ENCODE data around the gene TEX14. TPM values are rescaled to one million over a fixed set of nuclear protein-coding genes. Genes with fewer than 3 reads are reported as not detected.
A peak's percentile ranks its signal among the peaks of the same experiment; 100 is the strongest.

The TEX14 gene
- total and polyA plus RNA-seq, 10 of the 15 experiments (the other 5 are each of a cell fraction or from before 2014, with no cell fraction given): 0.15 to 1.3 (median 0.66) TPM

DNA sequence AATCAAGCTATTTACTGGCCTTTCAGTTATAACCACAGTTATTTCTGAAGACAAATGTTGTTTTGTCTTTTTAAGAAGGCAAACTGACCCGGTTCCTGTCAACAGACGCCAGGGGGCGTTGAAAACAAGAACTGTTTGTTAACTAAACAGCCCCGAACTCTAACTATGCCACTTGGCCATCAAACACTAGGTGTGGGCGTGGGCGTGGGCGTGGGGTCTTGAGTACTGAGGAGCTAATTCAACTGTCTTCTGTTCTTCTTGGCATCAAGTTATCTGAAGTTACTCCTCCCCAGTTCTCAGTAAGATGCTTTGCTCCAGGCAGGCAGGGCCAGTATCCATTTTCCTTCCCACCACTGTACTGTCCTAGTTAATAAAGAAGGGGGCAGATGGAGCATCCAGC lies 114.1 kb downstream of the TEX14 start:
- no peak overlapping the region for H3K9ac ChIP-seq (ENCODE audit: control insufficient read depth, insufficient read depth, low read length)
- no peak overlapping the region for H3K27ac ChIP-seq (ENCODE audit: control insufficient read depth, insufficient read depth)
- DNase-seq (ENCODE audit: low read depth, low spot score) (no peak), FAIRE-seq (peak; percentile 64), ATAC-seq (peak; percentile 82)
- H3K79me2 ChIP-seq (ENCODE audit: control insufficient read depth, insufficient read depth, low read length): no peaks in the 10 kb centered on the region
- H3K9me3 ChIP-seq (replicated peaks; ENCODE audit: control insufficient read depth, insufficient read depth, low read length): no peaks in the 10 kb centered on the region
- H3K36me3 ChIP-seq (ENCODE audit: control insufficient read depth in 2 of 2, insufficient read depth in 2 of 2, low read length in 1 of 2): no peaks in the 10 kb centered on the region
- H3K4me3 ChIP-seq: no peak overlapping the region
- H2AFZ ChIP-seq (ENCODE audit: control insufficient read depth, low read depth, low read length): peak overlapping the region; percentile 74
- ChIA-PET POLR2A (interaction anchor here (0.6 to 1.5 kb wide), 3 partner anchors 19 to 55 kb away, joined by 3 to 4 read pairs (median 3); no protein-coding TSS in a partner anchor), CTCF (interaction anchor here (0.6 to 7.1 kb wide), 33 partner anchors 10 to 1714 kb away, joined by 3 to 65 read pairs (median 8); partner anchors contain the start of gene MTMR4), RAD21 (ENCODE audit: unreplicated experiment) (interaction anchor here (0.8 to 4.1 kb wide), 12 partner anchors 10 to 427 kb away, joined by 3 to 24 read pairs (median 3); no protein-coding TSS in a partner anchor), SMC1A (ENCODE audit: uncharacterized antibody, unreplicated experiment) (interaction anchor here (0.6 to 5.2 kb wide), 20 partner anchors 8 to 505 kb away, joined by 3 to 26 read pairs (median 4); no protein-coding TSS in a partner anchor)
- 0 out of 2 replicates have a peak overlapping the region, but pooled peaks have one; percentile 30 for H3K4me2 ChIP-seq (ENCODE audit: control insufficient read depth, insufficient read depth)
- 0% methylated on average over 7 of the region's 7 CpGs for WGBS (ENCODE audit: insufficient coverage, insufficient replicate concordance, low lambda C conversion rate, missing lambda C conversion rate)
- H3K4me1 ChIP-seq (ENCODE audit: control insufficient read depth, insufficient read depth, low read length): peaks cover 11% of the 10 kb centered on the region
- in situ Hi-C loops (cut with MboI): no loop called here
- BruUV-seq (replicated peaks): no TSS peak
- no peaks in the 10 kb centered on the region for H3K27me3 ChIP-seq (replicated peaks in 1 of 2; ENCODE audit: control insufficient read depth in 2 of 2, insufficient read depth in 2 of 2, low read length in 1 of 2)
- intact Hi-C loops (cut with micrococcal nuclease; ENCODE audit: unreplicated experiment): loop anchor here (1.0 kb wide), 1 partner anchor 428 kb away; no protein-coding TSS in a partner anchor
- no peaks in the 10 kb centered on the region for H4K20me1 ChIP-seq (ENCODE audit: control insufficient read depth, insufficient read depth)
- TF ChIP-seq BACH1 (IDR thresholded peaks at IDR 0.05; ENCODE audit: borderline replicate concordance): no peak
- no peak for TF ChIP-seq MTA2 (IDR thresholded peaks at IDR 0.05; ENCODE audit: low read depth)
- peak; percentile 56; the same call in 1 of the 2 replicates for TF ChIP-seq SMC3 (IDR thresholded peaks at IDR 0.05; ENCODE audit: borderline replicate concordance, low read length)
- TF ChIP-seq ZNF217 (IDR thresholded peaks at IDR 0.05): no peak
- TF ChIP-seq RUNX3 (IDR thresholded peaks at IDR 0.05; ENCODE audit: low read length): peak; percentile 14; the same call in 1 of the 2 replicates
- TF ChIP-seq IRF4 (IDR thresholded peaks at IDR 0.05; ENCODE audit: low read depth, low read length): no peak
- no peak for TF ChIP-seq PML (IDR thresholded peaks at IDR 0.05; ENCODE audit: low read length)
- TF ChIP-seq, protein P1, sequence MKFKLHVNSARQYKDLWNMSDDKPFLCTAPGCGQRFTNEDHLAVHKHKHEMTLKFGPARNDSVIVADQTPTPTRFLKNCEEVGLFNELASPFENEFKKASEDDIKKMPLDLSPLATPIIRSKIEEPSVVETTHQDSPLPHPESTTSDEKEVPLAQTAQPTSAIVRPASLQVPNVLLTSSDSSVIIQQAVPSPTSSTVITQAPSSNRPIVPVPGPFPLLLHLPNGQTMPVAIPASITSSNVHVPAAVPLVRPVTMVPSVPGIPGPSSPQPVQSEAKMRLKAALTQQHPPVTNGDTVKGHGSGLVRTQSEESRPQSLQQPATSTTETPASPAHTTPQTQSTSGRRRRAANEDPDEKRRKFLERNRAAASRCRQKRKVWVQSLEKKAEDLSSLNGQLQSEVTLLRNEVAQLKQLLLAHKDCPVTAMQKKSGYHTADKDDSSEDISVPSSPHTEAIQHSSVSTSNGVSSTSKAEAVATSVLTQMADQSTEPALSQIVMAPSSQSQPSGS (IDR thresholded peaks at IDR 0.05; ENCODE audit: low read length): no peak
- TF ChIP-seq SIN3A (IDR thresholded peaks at IDR 0.05; ENCODE audit: low read depth, low read length): no peak
- TF ChIP-seq RAD21 (IDR thresholded peaks at IDR 0.05; ENCODE audit: insufficient read depth, low read depth, low read length): peak; percentile 52
- TF ChIP-seq, protein P2, sequence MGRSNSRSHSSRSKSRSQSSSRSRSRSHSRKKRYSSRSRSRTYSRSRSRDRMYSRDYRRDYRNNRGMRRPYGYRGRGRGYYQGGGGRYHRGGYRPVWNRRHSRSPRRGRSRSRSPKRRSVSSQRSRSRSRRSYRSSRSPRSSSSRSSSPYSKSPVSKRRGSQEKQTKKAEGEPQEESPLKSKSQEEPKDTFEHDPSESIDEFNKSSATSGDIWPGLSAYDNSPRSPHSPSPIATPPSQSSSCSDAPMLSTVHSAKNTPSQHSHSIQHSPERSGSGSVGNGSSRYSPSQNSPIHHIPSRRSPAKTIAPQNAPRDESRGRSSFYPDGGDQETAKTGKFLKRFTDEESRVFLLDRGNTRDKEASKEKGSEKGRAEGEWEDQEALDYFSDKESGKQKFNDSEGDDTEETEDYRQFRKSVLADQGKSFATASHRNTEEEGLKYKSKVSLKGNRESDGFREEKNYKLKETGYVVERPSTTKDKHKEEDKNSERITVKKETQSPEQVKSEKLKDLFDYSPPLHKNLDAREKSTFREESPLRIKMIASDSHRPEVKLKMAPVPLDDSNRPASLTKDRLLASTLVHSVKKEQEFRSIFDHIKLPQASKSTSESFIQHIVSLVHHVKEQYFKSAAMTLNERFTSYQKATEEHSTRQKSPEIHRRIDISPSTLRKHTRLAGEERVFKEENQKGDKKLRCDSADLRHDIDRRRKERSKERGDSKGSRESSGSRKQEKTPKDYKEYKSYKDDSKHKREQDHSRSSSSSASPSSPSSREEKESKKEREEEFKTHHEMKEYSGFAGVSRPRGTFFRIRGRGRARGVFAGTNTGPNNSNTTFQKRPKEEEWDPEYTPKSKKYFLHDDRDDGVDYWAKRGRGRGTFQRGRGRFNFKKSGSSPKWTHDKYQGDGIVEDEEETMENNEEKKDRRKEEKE (IDR thresholded peaks at IDR 0.05): no peak
- TF ChIP-seq, protein P3, sequence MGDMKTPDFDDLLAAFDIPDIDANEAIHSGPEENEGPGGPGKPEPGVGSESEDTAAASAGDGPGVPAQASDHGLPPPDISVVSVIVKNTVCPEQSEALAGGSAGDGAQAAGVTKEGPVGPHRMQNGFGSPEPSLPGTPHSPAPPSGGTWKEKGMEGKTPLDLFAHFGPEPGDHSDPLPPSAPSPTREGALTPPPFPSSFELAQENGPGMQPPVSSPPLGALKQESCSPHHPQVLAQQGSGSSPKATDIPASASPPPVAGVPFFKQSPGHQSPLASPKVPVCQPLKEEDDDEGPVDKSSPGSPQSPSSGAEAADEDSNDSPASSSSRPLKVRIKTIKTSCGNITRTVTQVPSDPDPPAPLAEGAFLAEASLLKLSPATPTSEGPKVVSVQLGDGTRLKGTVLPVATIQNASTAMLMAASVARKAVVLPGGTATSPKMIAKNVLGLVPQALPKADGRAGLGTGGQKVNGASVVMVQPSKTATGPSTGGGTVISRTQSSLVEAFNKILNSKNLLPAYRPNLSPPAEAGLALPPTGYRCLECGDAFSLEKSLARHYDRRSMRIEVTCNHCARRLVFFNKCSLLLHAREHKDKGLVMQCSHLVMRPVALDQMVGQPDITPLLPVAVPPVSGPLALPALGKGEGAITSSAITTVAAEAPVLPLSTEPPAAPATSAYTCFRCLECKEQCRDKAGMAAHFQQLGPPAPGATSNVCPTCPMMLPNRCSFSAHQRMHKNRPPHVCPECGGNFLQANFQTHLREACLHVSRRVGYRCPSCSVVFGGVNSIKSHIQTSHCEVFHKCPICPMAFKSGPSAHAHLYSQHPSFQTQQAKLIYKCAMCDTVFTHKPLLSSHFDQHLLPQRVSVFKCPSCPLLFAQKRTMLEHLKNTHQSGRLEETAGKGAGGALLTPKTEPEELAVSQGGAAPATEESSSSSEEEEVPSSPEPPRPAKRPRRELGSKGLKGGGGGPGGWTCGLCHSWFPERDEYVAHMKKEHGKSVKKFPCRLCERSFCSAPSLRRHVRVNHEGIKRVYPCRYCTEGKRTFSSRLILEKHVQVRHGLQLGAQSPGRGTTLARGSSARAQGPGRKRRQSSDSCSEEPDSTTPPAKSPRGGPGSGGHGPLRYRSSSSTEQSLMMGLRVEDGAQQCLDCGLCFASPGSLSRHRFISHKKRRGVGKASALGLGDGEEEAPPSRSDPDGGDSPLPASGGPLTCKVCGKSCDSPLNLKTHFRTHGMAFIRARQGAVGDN (IDR thresholded peaks at IDR 0.05): no peak
- TF ChIP-seq, protein P4, sequence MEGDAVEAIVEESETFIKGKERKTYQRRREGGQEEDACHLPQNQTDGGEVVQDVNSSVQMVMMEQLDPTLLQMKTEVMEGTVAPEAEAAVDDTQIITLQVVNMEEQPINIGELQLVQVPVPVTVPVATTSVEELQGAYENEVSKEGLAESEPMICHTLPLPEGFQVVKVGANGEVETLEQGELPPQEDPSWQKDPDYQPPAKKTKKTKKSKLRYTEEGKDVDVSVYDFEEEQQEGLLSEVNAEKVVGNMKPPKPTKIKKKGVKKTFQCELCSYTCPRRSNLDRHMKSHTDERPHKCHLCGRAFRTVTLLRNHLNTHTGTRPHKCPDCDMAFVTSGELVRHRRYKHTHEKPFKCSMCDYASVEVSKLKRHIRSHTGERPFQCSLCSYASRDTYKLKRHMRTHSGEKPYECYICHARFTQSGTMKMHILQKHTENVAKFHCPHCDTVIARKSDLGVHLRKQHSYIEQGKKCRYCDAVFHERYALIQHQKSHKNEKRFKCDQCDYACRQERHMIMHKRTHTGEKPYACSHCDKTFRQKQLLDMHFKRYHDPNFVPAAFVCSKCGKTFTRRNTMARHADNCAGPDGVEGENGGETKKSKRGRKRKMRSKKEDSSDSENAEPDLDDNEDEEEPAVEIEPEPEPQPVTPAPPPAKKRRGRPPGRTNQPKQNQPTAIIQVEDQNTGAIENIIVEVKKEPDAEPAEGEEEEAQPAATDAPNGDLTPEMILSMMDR (IDR thresholded peaks at IDR 0.05 in 2 of 3, conservative IDR thresholded peaks at IDR 0.05 in 1 of 3; ENCODE audit: control insufficient read depth in 2 of 3, extremely low read depth in 1 of 3, insufficient read depth in 1 of 3, low read depth in 3 of 3, low read length in 3 of 3): peak; percentile 63 to 84 (median 77)
- no peak for TF ChIP-seq SRF (IDR thresholded peaks at IDR 0.05; ENCODE audit: low read depth in 2 of 2, low read length in 2 of 2)

Measured in GM12878 (cell line).